Activated naive CD4-positive, alpha-beta T cell treated with anti-CD3 and anti-CD28 coated beads for 36 hours (primary cell): ENCODE data around the gene DHRS7B. TPM values are rescaled to one million over a fixed set of nuclear protein-coding genes. Genes with fewer than 3 reads are reported as not detected.
"Not testable (repeated sequence)": the region's sequence is repeated elsewhere in the genome, so short reads cannot be mapped to it uniquely, and the experiment has no call there.

Experiments
- CTCF ChIA-PET: fragments of 350-600 bp; sonication (Branson Sonifier 250); formaldehyde crosslinking; loops from one replicate; lab custom pipeline; 2021; ENCODE audit warnings: antibody characterized with exemption; lab: Charles Lee
- DNase-seq: peaks from one replicate; pipeline ENCODE4 v3.0.0-alpha.2; 2020
- H3K27ac Mint-ChIP-seq: one replicate; pipeline ENCODE4 v1.8.0; 2021; ENCODE audit warnings: mild to moderate bottlenecking, mixed read lengths
- H3K27me3 Mint-ChIP-seq: one replicate; pipeline ENCODE4 v1.8.0; 2021; ENCODE audit warnings: low read depth, mixed read lengths
- H3K36me3 Mint-ChIP-seq: one replicate; pipeline ENCODE4 v1.8.0; 2021; ENCODE audit warnings: low read depth, mixed read lengths
- H3K4me1 Mint-ChIP-seq: one replicate; pipeline ENCODE4 v1.8.0; 2021; ENCODE audit warnings: low read depth, mixed read lengths
- H3K4me3 Mint-ChIP-seq: one replicate; pipeline ENCODE4 v1.8.0; 2021; ENCODE audit warnings: mild to moderate bottlenecking, moderate library complexity, mixed read lengths
- H3K9me3 Mint-ChIP-seq: one replicate; pipeline ENCODE4 v1.8.0; 2021; ENCODE audit warnings: mixed read lengths
- intact Hi-C: fragments of 100-400 bp; cut with micrococcal nuclease; formaldehyde crosslinking; loops from one replicate; pipeline ENCODE4 v1.15.1; 2023
- total RNA-seq, 2 experiments: library from RNA; stranded (reverse); gene quantifications; one replicate each; pipeline ENCODE4 v1.2.3, GENCODE V29; 2021

The DHRS7B gene
- total RNA-seq, 2 experiments from 2014 or later, result 12.0 to 12.1 TPM

- intact Hi-C loops, result no loop called here
- Mint-ChIP-seq H3K27ac (no peak overlapping the region), H3K4me1 (no peaks in the 10 kb centered on the region), H3K9me3 (no peaks in the 10 kb centered on the region), H3K27me3 (no peaks in the 10 kb centered on the region), H3K36me3 (no peaks in the 10 kb centered on the region), H3K4me3 (no peak overlapping the region)
- DNase-seq, result no peak
- CTCF ChIA-PET, result interaction anchor here (0.9 kb wide), 1 partner anchor 9 kb away, joined by 3 read pairs; no protein-coding TSS in a partner anchor
Observed at GRCh38 chr17:21095735-21096134, 31.0 kb upstream of the DHRS7B start.

GRCh38 chr17:21096874-21097273 is 29.9 kb upstream of the DHRS7B start:
- H3K9me3 Mint-ChIP-seq, result no peaks in the 10 kb centered on the region
- intact Hi-C loops, result no loop called here

GRCh38 chr17:21098934-21099689 is 27.7 kb upstream of the DHRS7B start:
- Mint-ChIP-seq H3K36me3 (no peaks in the 10 kb centered on the region), H3K27ac (peak overlapping the region; percentile 89), H3K27me3 (no peaks in the 10 kb centered on the region), H3K4me1 (no peaks in the 10 kb centered on the region), H3K9me3 (no peaks in the 10 kb centered on the region), H3K4me3 (peak overlapping the region; percentile 90)
- intact Hi-C loops, result loop anchor here (1.0 to 2.0 kb wide), 9 partner anchors 27 to 298 kb away; partner anchors contain the start of genes DHRS7B, MAP2K3, NATD1 and TMEM11
- peak; percentile 91 for DNase-seq
- CTCF ChIA-PET, result interaction anchor here (0.6 to 2.8 kb wide), 15 partner anchors 9 to 413 kb away, joined by 3 to 25 read pairs (median 5); partner anchors contain the start of gene USP22

More at GRCh38 chr17:21096874-21097273, 29.9 kb upstream of the DHRS7B start:
- CTCF ChIA-PET, result no interaction called here
- no peak overlapping the region for H3K27ac Mint-ChIP-seq
- no peaks in the 10 kb centered on the region for H3K4me1 Mint-ChIP-seq
- no peaks in the 10 kb centered on the region for H3K27me3 Mint-ChIP-seq
- no peak for DNase-seq
- H3K36me3 Mint-ChIP-seq, result no peaks in the 10 kb centered on the region
- no peak overlapping the region for H3K4me3 Mint-ChIP-seq

GRCh38 chr17:21100636-21101035 is 26.1 kb upstream of the DHRS7B start:
- H3K27ac Mint-ChIP-seq, result no peak overlapping the region
- no peak for DNase-seq
- intact Hi-C loops, result no loop called here
- H3K27me3 Mint-ChIP-seq, result no peaks in the 10 kb centered on the region
- no peaks in the 10 kb centered on the region for H3K36me3 Mint-ChIP-seq
- no peaks in the 10 kb centered on the region for H3K4me1 Mint-ChIP-seq
- no peaks in the 10 kb centered on the region for H3K9me3 Mint-ChIP-seq
- H3K4me3 Mint-ChIP-seq, result no peak overlapping the region
- CTCF ChIA-PET, result interaction anchor here (0.9 to 2.8 kb wide), 5 partner anchors 21 to 357 kb away, joined by 3 to 25 read pairs (median 3); partner anchors contain the start of gene USP22

GRCh38 chr17:21104608-21105007 is 22.2 kb upstream of the DHRS7B start:
- intact Hi-C loops, result no loop called here
- H3K4me1 Mint-ChIP-seq, result no peaks in the 10 kb centered on the region
- H3K36me3 Mint-ChIP-seq, result no peaks in the 10 kb centered on the region
- H3K4me3 Mint-ChIP-seq, result no peak overlapping the region
- H3K27ac Mint-ChIP-seq, result no peak overlapping the region
- no peaks in the 10 kb centered on the region for H3K9me3 Mint-ChIP-seq
- CTCF ChIA-PET, result interaction anchor here (1.7 kb wide), 1 partner anchor 9 kb away, joined by 3 read pairs; no protein-coding TSS in a partner anchor
- no peaks in the 10 kb centered on the region for H3K27me3 Mint-ChIP-seq
- DNase-seq, result no peak

- H3K4me3 Mint-ChIP-seq, result no peak overlapping the region
- DNase-seq, result no peak
- no peaks in the 10 kb centered on the region for H3K9me3 Mint-ChIP-seq
- CTCF ChIA-PET, result interaction anchor here (1.7 kb wide), 1 partner anchor 10 kb away, joined by 3 read pairs; no protein-coding TSS in a partner anchor
- no peak overlapping the region for H3K27ac Mint-ChIP-seq
- no peaks in the 10 kb centered on the region for H3K27me3 Mint-ChIP-seq
- no peaks in the 10 kb centered on the region for H3K36me3 Mint-ChIP-seq
- no peaks in the 10 kb centered on the region for H3K4me1 Mint-ChIP-seq
- intact Hi-C loops, result no loop called here
Observed at GRCh38 chr17:21105064-21105894, 21.5 kb upstream of the DHRS7B start.

GRCh38 chr17:21106316-21106715 is 20.4 kb upstream of the DHRS7B start:
- intact Hi-C loops, result no loop called here
- H3K36me3 Mint-ChIP-seq, result no peaks in the 10 kb centered on the region
- DNase-seq, result no peak
- H3K4me1 Mint-ChIP-seq, result no peaks in the 10 kb centered on the region
- no peaks in the 10 kb centered on the region for H3K27me3 Mint-ChIP-seq
- CTCF ChIA-PET, result interaction anchor here (0.6 to 0.7 kb wide), 2 partner anchors 86 to 162 kb away, joined by 4 read pairs; no protein-coding TSS in a partner anchor
- H3K4me3 Mint-ChIP-seq, result no peak overlapping the region
- H3K27ac Mint-ChIP-seq, result no peak overlapping the region
- no peaks in the 10 kb centered on the region for H3K9me3 Mint-ChIP-seq

- CTCF ChIA-PET, H3K36me3 Mint-ChIP-seq, intact Hi-C loops, H3K4me3 Mint-ChIP-seq, H3K9me3 Mint-ChIP-seq, H3K27ac Mint-ChIP-seq, H3K4me1 Mint-ChIP-seq, H3K27me3 Mint-ChIP-seq, DNase-seq: not testable (repeated sequence)
Observed at GRCh38 chr17:21107067-21107650, 19.6 kb upstream of the DHRS7B start.

- Mint-ChIP-seq H3K27me3 (no peaks in the 10 kb centered on the region), H3K4me1 (no peaks in the 10 kb centered on the region), H3K36me3 (no peaks in the 10 kb centered on the region), H3K4me3 (no peak overlapping the region), H3K9me3 (no peaks in the 10 kb centered on the region), H3K27ac (no peak overlapping the region)
- no peak for DNase-seq
- CTCF ChIA-PET, result interaction anchor here (0.6 to 2.6 kb wide), 6 partner anchors 9 to 74 kb away, joined by 3 to 12 read pairs (median 6); no protein-coding TSS in a partner anchor
- intact Hi-C loops, result no loop called here
Observed at GRCh38 chr17:21108651-21109050, 18.1 kb upstream of the DHRS7B start.

GRCh38 chr17:21113049-21113690 is 13.6 kb upstream of the DHRS7B start:
- Mint-ChIP-seq H3K4me3 (no peak overlapping the region), H3K27ac (no peak overlapping the region), H3K9me3 (no peaks in the 10 kb centered on the region), H3K4me1 (no peaks in the 10 kb centered on the region), H3K27me3 (no peaks in the 10 kb centered on the region), H3K36me3 (no peaks in the 10 kb centered on the region)
- CTCF ChIA-PET, result no interaction called here
- intact Hi-C loops, result no loop called here
- DNase-seq, result no peak

GRCh38 chr17:21113716-21114115 is 13.0 kb upstream of the DHRS7B start:
- no peaks in the 10 kb centered on the region for H3K4me1 Mint-ChIP-seq
- H3K27me3 Mint-ChIP-seq, result no peaks in the 10 kb centered on the region
- CTCF ChIA-PET, result interaction anchor here (0.8 kb wide), 1 partner anchor 53 kb away, joined by 6 read pairs; no protein-coding TSS in a partner anchor
- intact Hi-C loops, result no loop called here
- H3K36me3 Mint-ChIP-seq, result no peaks in the 10 kb centered on the region
- H3K27ac Mint-ChIP-seq, result no peak overlapping the region
- DNase-seq, result no peak
- no peak overlapping the region for H3K4me3 Mint-ChIP-seq
- H3K9me3 Mint-ChIP-seq, result no peaks in the 10 kb centered on the region
